ENCODE results near the gene DNAAF1. TPM values are rescaled to one million over a fixed set of nuclear protein-coding genes. Genes with fewer than 3 reads are reported as not detected.

Gene DNAAF1
- total and polyA plus RNA-seq, 2 of the 8 experiments (the other 6 are each of a cell fraction or from before 2014, with no cell fraction given): 0.09 to 0.15 TPM

GRCh38 chr16:84175350-84176081 is 30.4 kb downstream of the DNAAF1 start (continued):
- TF ChIP-seq ZNF274 (IDR thresholded peaks at IDR 0.05; ENCODE audit: borderline replicate concordance, extremely low read depth, low read length) (no peak), SP2 (IDR thresholded peaks at IDR 0.05; ENCODE audit: low read length) (no peak), BACH1 (IDR thresholded peaks at IDR 0.05; ENCODE audit: low read length) (no peak), JUND (IDR thresholded peaks at IDR 0.05; ENCODE audit: low read length) (peak; percentile 54; the same call in 1 of the 2 replicates), EP300 (IDR thresholded peaks at IDR 0.05; ENCODE audit: borderline replicate concordance in 1 of 2, low read depth in 2 of 2, low read length in 2 of 2) (no peak), CREB1 (IDR thresholded peaks at IDR 0.05) (peak; percentile 77), RNF2 (IDR thresholded peaks at IDR 0.05; ENCODE audit: borderline replicate concordance, low read depth, low read length, missing control alignments, poor library complexity, severe bottlenecking) (no peak), POLR2A (IDR thresholded peaks at IDR 0.05; ENCODE audit: control extremely low read depth in 1 of 2, low read depth in 2 of 2, low read length in 2 of 2) (no peak), SIN3A (conservative IDR thresholded peaks at IDR 0.05 in 1 of 2, IDR thresholded peaks at IDR 0.05 in 1 of 2; ENCODE audit: low read depth in 1 of 2, low read length in 2 of 2) (0 out of 4 replicates have a peak, but pooled peaks of 1 of the 2 experiments have one; percentile 59), RAD21 (IDR thresholded peaks at IDR 0.05 in 1 of 2, conservative IDR thresholded peaks at IDR 0.05 in 1 of 2; ENCODE audit: low read depth in 2 of 2, low read length in 2 of 2) (peak; percentile 87 to 89), CBX8 (IDR thresholded peaks at IDR 0.05; ENCODE audit: borderline replicate concordance, low read depth, low read length) (no peak), NANOG (IDR thresholded peaks at IDR 0.05; ENCODE audit: insufficient read depth, low read depth, low read length, poor library complexity, severe bottlenecking) (no peak), KDM4A (IDR thresholded peaks at IDR 0.05; ENCODE audit: low read depth, low read length, severe bottlenecking) (no peak), KDM1A (IDR thresholded peaks at IDR 0.05; ENCODE audit: borderline replicate concordance, low read length) (no peak)

All from H1 (cell line).